Uterus (tissue), 4 donors: ENCODE measurements around the gene IRF5. TPM values are rescaled to one million over a fixed set of nuclear protein-coding genes. Genes with fewer than 3 reads are reported as not detected.

ENCODE experiments used
- DNase-seq, 2 donors: peaks; one replicate each; pipeline ENCODE4 v3.0.0-alpha.2; 2019 to 2020
- H3K27ac ChIP-seq, 2 donors: fragments of 200-600 bp; sonication (generic); 1 replicate in 1 of 2; 2 replicates in 1 of 2; pipeline ENCODE4 v1.5.1; 2016 to 2018
- H3K27me3 ChIP-seq, 2 donors: fragments of 200-600 bp; sonication (generic); one replicate each; pipeline ENCODE4 v1.5.1; 2018 to 2019; ENCODE audit warnings: control low read depth in 1 of 2
- H3K36me3 ChIP-seq, 2 donors: fragments of 200-600 bp; sonication (generic); one replicate each; pipeline ENCODE4 v1.5.1; 2019; ENCODE audit warnings: control low read depth in 1 of 2
- H3K4me1 ChIP-seq, 2 donors: fragments of 200-600 bp; sonication (generic); one replicate each; pipeline ENCODE4 v1.5.1; 2018 to 2019; ENCODE audit warnings: control low read depth in 1 of 2
- H3K4me3 ChIP-seq, 2 donors: fragments of 200-600 bp; sonication (generic); 1 replicate in 1 of 2; 2 replicates in 1 of 2; pipeline ENCODE4 v1.5.1; 2018 to 2019; ENCODE audit warnings: mild to moderate bottlenecking in 1 of 2
- H3K9me3 ChIP-seq, 2 donors: fragments of 200-600 bp; sonication (generic); one replicate each; pipeline ENCODE4 v1.5.1; 2019; ENCODE audit warnings: control low read depth in 1 of 2
- POLR2A ChIP-seq, 2 donors: fragments of 450-650 bp; IDR thresholded peaks; one replicate each; pipeline ENCODE4 v1.6.1; 2016; ENCODE audit warnings: antibody characterized with exemption in 2 of 2, mild to moderate bottlenecking in 1 of 2, moderate library complexity in 1 of 2
- intact Hi-C: fragments of 100-400 bp; cut with DNase I; formaldehyde crosslinking; loops from one replicate; pipeline ENCODE4 v1.15.1; 2023; ENCODE audit warnings: low total_unique reads
- total RNA-seq, 4 donors: library from RNA; depleted of rRNA in 3 of 4; stranded (reverse); fragments of >200 nt in 3 of 4; gene quantifications; one replicate each; pipeline versions ENCODE4 v1.1.0 to v1.2.4, GENCODE V29; 2014 to 2023
- TF ChIP-seq, protein P1 (sequence below), 4 experiments: fragments of 200-600 bp in 2 of 4; fragments of 450-650 bp in 2 of 4; sonication (generic) in 2 of 4; IDR thresholded peaks; one replicate each; pipeline ENCODE4 v1.5.1; 2016 to 2019; ENCODE audit warnings: antibody characterized with exemption in 4 of 4, mild to moderate bottlenecking in 2 of 4, moderate library complexity in 1 of 4
- donor health status: DM: yes; HTN: yes; CAD: no.

The IRF5 gene
- total RNA-seq, 4 donors from 2014 or later, result 2.0 to 52.5 (median 4.5) TPM

DNA sequence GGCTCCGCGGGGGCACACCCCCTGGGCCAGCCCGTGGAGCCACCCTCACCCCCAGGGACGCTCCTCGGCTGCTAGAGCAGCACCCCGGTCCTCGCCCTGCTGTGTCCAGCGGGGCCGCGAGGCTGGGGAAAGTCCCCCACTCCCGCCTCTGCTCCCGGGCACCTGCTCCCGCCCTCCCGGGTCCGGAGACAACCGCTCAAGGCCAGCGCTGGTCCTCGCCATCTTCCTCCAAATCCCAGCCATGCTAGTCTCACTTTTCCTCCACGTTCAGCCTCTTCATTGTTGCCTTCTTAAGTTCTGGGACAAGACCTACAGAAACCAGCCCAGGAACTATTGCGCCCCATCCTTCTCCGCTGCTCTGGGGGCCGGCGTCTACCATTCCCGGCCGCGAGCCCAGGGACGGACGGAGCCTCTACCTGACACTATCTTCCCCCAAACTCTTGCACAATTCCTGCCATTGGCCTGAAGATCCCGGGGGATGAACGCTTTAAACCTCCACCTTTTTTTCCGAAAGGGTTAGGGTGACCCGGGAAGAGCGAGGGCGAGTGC, 22.4 kb upstream of the IRF5 start:
- no peak for DNase-seq
- Histone ChIP-seq H3K4me3 (peak overlapping the region in 1 of 2 donors; percentile 2), H3K4me1 (no peaks in the 10 kb centered on the region), H3K9me3 (no peaks in the 10 kb centered on the region), H3K27me3 (no peaks in the 10 kb centered on the region), H3K27ac (no peak overlapping the region), H3K36me3 (no peaks in the 10 kb centered on the region)
- no peak for TF ChIP-seq POLR2A (IDR thresholded peaks at IDR 0.05)
- TF ChIP-seq, protein P1, sequence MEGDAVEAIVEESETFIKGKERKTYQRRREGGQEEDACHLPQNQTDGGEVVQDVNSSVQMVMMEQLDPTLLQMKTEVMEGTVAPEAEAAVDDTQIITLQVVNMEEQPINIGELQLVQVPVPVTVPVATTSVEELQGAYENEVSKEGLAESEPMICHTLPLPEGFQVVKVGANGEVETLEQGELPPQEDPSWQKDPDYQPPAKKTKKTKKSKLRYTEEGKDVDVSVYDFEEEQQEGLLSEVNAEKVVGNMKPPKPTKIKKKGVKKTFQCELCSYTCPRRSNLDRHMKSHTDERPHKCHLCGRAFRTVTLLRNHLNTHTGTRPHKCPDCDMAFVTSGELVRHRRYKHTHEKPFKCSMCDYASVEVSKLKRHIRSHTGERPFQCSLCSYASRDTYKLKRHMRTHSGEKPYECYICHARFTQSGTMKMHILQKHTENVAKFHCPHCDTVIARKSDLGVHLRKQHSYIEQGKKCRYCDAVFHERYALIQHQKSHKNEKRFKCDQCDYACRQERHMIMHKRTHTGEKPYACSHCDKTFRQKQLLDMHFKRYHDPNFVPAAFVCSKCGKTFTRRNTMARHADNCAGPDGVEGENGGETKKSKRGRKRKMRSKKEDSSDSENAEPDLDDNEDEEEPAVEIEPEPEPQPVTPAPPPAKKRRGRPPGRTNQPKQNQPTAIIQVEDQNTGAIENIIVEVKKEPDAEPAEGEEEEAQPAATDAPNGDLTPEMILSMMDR (IDR thresholded peaks at IDR 0.05), result no peak
- intact Hi-C loops, result no loop called here

- Histone ChIP-seq H3K27me3 (no peaks in the 10 kb centered on the region), H3K4me1 (no peaks in the 10 kb centered on the region), H3K9me3 (no peaks in the 10 kb centered on the region), H3K27ac (no peak overlapping the region), H3K36me3 (no peaks in the 10 kb centered on the region), H3K4me3 (peak overlapping the region in 1 of 2 donors; percentile 2)
- TF ChIP-seq, protein P1 (IDR thresholded peaks at IDR 0.05), result no peak
- TF ChIP-seq POLR2A (IDR thresholded peaks at IDR 0.05), result no peak
- no peak for DNase-seq
- intact Hi-C loops, result no loop called here
Measured at GRCh38 chr7:128915841-128916642, 21.7 kb upstream of the IRF5 start.

DNA sequence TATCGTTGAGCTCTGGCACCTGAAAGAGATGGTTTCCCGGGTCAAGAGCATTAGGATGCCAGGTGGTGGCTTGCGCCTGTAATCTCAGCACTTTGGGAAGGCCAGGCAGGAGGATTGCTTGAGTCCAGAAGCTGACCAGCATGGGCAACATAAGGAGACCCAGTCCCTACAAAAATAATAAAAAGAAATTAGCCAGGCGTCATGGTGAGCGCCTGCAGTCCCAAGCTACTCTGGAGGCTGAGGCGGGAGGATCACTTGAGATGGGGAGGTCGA, 21.1 kb upstream of the IRF5 start:
- Histone ChIP-seq H3K4me1 (no peaks in the 10 kb centered on the region), H3K36me3 (no peaks in the 10 kb centered on the region), H3K27me3 (no peaks in the 10 kb centered on the region), H3K27ac (no peak overlapping the region), H3K4me3 (no peak overlapping the region), H3K9me3 (no peaks in the 10 kb centered on the region)
- intact Hi-C loops, result no loop called here
- TF ChIP-seq, protein P1 (IDR thresholded peaks at IDR 0.05), result no peak
- no peak for DNase-seq

DNA sequence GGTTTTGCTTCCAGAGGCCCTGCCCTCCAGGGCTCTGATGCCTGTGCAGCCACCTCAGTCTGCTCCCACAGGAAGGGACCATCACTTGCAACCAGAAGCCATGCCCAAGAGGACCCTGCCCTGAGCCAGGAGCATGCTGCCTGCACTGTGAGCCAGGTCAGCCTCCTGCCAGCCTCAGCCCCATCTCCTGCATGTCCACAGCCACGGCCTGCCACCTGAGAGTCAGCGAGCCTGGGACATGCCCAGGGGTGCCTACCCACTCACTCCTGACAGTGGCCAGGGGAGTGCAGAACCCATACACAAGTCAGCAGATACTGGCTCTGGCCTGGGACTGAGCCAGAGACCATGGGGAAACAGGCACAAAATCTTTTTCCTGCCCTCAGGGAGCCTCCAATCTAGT, 20.6 kb upstream of the IRF5 start:
- Histone ChIP-seq H3K27ac (no peak overlapping the region), H3K27me3 (no peaks in the 10 kb centered on the region), H3K4me3 (no peak overlapping the region), H3K4me1 (no peaks in the 10 kb centered on the region), H3K9me3 (no peaks in the 10 kb centered on the region), H3K36me3 (no peaks in the 10 kb centered on the region)
- intact Hi-C loops, result no loop called here
- TF ChIP-seq, protein P1 (IDR thresholded peaks at IDR 0.05), result no peak
- TF ChIP-seq POLR2A (IDR thresholded peaks at IDR 0.05), result no peak
- DNase-seq, result no peak

DNA sequence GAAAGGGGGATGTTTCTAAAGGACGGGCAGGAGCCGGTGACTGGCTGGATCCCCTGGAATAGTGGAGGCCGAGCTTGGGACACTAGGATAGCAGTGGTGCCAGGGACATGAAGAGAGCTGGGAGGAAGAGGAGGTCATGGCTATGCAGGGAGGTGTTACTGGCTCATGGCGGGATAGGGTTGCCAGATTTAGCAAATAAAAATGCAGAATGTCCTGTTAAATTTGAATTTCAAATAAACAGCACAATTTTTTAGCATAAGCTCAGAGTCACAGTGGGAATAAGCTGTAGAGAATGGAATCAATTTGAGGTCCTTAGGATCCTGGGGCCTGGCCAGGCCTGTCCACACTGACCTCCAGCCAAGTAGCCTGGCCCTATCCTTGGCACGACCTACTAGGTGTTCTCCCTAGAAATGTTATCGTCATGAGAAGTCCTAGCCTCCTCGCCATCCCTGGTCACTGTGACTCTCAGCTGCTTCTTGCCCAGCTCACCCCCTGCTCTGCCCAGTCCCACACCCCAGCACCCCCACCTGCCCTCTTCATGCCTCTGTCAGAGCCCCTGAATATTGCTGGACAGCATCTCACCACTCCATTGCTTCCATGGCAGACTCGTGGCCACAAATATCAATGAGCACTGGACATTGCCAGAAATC, 19.6 kb upstream of the IRF5 start:
- DNase-seq, result no peak
- Histone ChIP-seq H3K27ac (no peak overlapping the region), H3K4me3 (no peak overlapping the region), H3K4me1 (no peaks in the 10 kb centered on the region), H3K36me3 (no peaks in the 10 kb centered on the region), H3K27me3 (no peaks in the 10 kb centered on the region), H3K9me3 (no peaks in the 10 kb centered on the region)
- intact Hi-C loops, result no loop called here
- no peak for TF ChIP-seq POLR2A (IDR thresholded peaks at IDR 0.05)
- TF ChIP-seq, protein P1 (IDR thresholded peaks at IDR 0.05), result no peak
